HG02938 (cell line): ENCODE results near the gene SETBP1.

Experiments used
- ATAC-seq: cut with Tn5 transposase; IDR thresholded peaks from one replicate; pipeline ENCODE4 v1.9.1; 2021; ENCODE audit warnings: mild to moderate bottlenecking, moderate library complexity; ENCODE audit not compliant: unreplicated experiment

Gene SETBP1

GRCh38 chr18:44730803-44731529, 50.3 kb downstream of the SETBP1 start:
- no peak for ATAC-seq

GRCh38 chr18:44731530-44732237, 51.0 kb downstream of the SETBP1 start:
- peak; percentile 82 for ATAC-seq

GRCh38 chr18:44732238-44732563, 51.5 kb downstream of the SETBP1 start:
- ATAC-seq: no peak

- no peak for ATAC-seq
Measured at GRCh38 chr18:44732599-44732998, 51.9 kb downstream of the SETBP1 start.

- ATAC-seq: no peak
Measured at GRCh38 chr18:44733069-44733753, 52.5 kb downstream of the SETBP1 start.

GRCh38 chr18:44733754-44734465, 53.2 kb downstream of the SETBP1 start:
- ATAC-seq: no peak

GRCh38 chr18:44735096-44735495, 54.4 kb downstream of the SETBP1 start:
- ATAC-seq: no peak

- ATAC-seq: no peak
Measured at GRCh38 chr18:44736664-44737380, 56.1 kb downstream of the SETBP1 start.

- ATAC-seq: no peak
Measured at GRCh38 chr18:44737623-44738022, 56.9 kb downstream of the SETBP1 start.

GRCh38 chr18:44740000-44740399, 59.3 kb downstream of the SETBP1 start:
- no peak for ATAC-seq

- no peak for ATAC-seq
Measured at GRCh38 chr18:44741085-44741484, 60.4 kb downstream of the SETBP1 start.

GRCh38 chr18:44741511-44741910, 60.8 kb downstream of the SETBP1 start:
- no peak for ATAC-seq

- ATAC-seq: no peak
Measured at GRCh38 chr18:44742126-44742525, 61.4 kb downstream of the SETBP1 start.

- no peak for ATAC-seq
Measured at GRCh38 chr18:44742718-44743311, 62.1 kb downstream of the SETBP1 start.

- no peak for ATAC-seq
Measured at GRCh38 chr18:44743631-44744030, 62.9 kb downstream of the SETBP1 start.

GRCh38 chr18:44744161-44745121, 63.8 kb downstream of the SETBP1 start:
- ATAC-seq: no peak

GRCh38 chr18:44747157-44747556, 66.5 kb downstream of the SETBP1 start:
- ATAC-seq: no peak

GRCh38 chr18:44748582-44748981, 67.9 kb downstream of the SETBP1 start:
- no peak for ATAC-seq

GRCh38 chr18:44750774-44751173, 70.1 kb downstream of the SETBP1 start:
- ATAC-seq: no peak
